ENCODE data around the gene AUTS2. TPM values are rescaled to one million over a fixed set of nuclear protein-coding genes. Genes with fewer than 3 reads are reported as not detected.

The AUTS2 gene
- total and polyA plus RNA-seq, 9 of the 15 experiments (the other 6 are each of a cell fraction or from before 2014, with no cell fraction given) = 0.58 TPM; not detected in 8

DNA sequence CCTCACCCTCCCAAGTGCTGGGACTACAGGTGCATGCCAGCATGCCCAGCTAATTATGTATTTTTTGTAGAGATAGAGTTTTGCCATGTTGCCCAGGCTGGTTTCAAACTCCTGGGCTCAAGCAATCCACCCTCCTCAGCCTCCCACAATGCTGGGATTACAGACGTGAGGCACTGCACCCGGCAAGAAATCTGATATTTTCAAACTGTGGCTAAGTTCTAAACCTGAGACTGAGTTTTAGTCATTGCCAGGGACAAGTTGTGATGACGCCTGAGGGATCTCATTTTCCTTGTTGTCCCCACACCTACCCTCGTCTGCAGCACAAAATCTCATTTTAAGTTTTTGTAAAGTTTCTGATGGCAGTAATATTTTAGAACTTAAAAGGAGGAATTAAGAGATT, 9.8 kb downstream of the AUTS2 start:
- Histone ChIP-seq H3K4me2 (ENCODE audit: insufficient read depth, low read length) (no peak overlapping the region), H3K79me2 (ENCODE audit: control insufficient read depth, insufficient read depth, low read length) (no peaks in the 10 kb centered on the region), H3K9ac (ENCODE audit: insufficient read depth in 1 of 2, low read depth in 2 of 2, low read length in 2 of 2) (no peak overlapping the region), H3K36me3 (ENCODE audit: control insufficient read depth, insufficient read depth, low read length) (no peaks in the 10 kb centered on the region), H3K27me3 (ENCODE audit: control insufficient read depth in 2 of 2, insufficient read depth in 2 of 2, low read length in 2 of 2) (peaks cover 0 to 5% of the 10 kb centered on the region in 2 experiments; a peak in 4 of 5 replicates), H3K9me1 (ENCODE audit: control insufficient read depth, insufficient read depth, low read length) (no peaks in the 10 kb centered on the region), H4K20me1 (replicated peaks; ENCODE audit: control insufficient read depth, insufficient read depth, low read length) (no peaks in the 10 kb centered on the region), H3K27ac (ENCODE audit: extremely low read depth, low read depth, low read length) (no peak overlapping the region), H3K9me3 (replicated peaks; ENCODE audit: control insufficient read depth, insufficient read depth, low read depth, low read length) (no peaks in the 10 kb centered on the region), H3K4me1 (replicated peaks in 1 of 2; ENCODE audit: control insufficient read depth in 2 of 2, insufficient read depth in 2 of 2, low read length in 2 of 2) (no peaks in the 10 kb centered on the region), H2AFZ (ENCODE audit: low read depth, low read length) (no peak overlapping the region), H3K4me3 (no peak overlapping the region)
- no peak for ATAC-seq
- no peak for FAIRE-seq
- ChIA-PET POLR2A (no interaction called here), CTCF (ENCODE audit: low intra/inter-chr PET ratio) (no interaction called here)
- TF ChIP-seq ZNF609 (CRISPR knock-in tag; IDR thresholded peaks at IDR 0.05; ENCODE audit: borderline replicate concordance) (no peak), ZNF695 (CRISPR knock-in tag; IDR thresholded peaks at IDR 0.05) (no peak), NCOA6 (IDR thresholded peaks at IDR 0.05) (no peak), ESRRB (CRISPR knock-in tag; IDR thresholded peaks at IDR 0.05; ENCODE audit: borderline replicate concordance) (no peak), ZNF79 (CRISPR knock-in tag; IDR thresholded peaks at IDR 0.05; ENCODE audit: low read depth) (no peak), MTA1 (IDR thresholded peaks at IDR 0.05; ENCODE audit: borderline replicate concordance) (no peak)
- 3% methylated on average over 4 of the region's 4 CpGs for WGBS (ENCODE audit: insufficient coverage, low coverage, missing lambda C conversion rate)
- in situ Hi-C loops (cut with MboI) (no loop called here), intact Hi-C loops (cut with micrococcal nuclease) (no loop called here)
- BruUV-seq (replicated peaks) = no TSS peak
- DNase-seq (ENCODE audit: extremely low read depth in 1 of 4, low spot score in 3 of 4) = no peak
